Loucy (cell line): ENCODE data around the gene NUDT3.

Experiments
- H2AFZ ChIP-seq: fragments of 200-600 bp; sonication (generic); 2 replicates; pipeline ENCODE4 v1.6.0; 2016; ENCODE audit warnings: antibody characterized with exemption, mild to moderate bottlenecking, low read length, moderate library complexity
- H3F3A ChIP-seq: fragments of 200-600 bp; 2 replicates; pipeline ENCODE4 v1.6.0; 2016; ENCODE audit warnings: antibody characterized with exemption, low read depth, mild to moderate bottlenecking
- H3K27me3 ChIP-seq: fragments of 200-600 bp; sonication (generic); 2 replicates; pipeline ENCODE4 v1.6.1; 2014; ENCODE audit warnings: low read length, mild to moderate bottlenecking; ENCODE audit not compliant: insufficient read depth, poor library complexity, severe bottlenecking
- H3K36me3 ChIP-seq: fragments of 200-600 bp; sonication (generic); 2 replicates; pipeline ENCODE4 v1.6.1; 2016; ENCODE audit warnings: low read length; ENCODE audit not compliant: insufficient read depth
- H3K4me1 ChIP-seq: fragments of 200-600 bp; sonication (generic); 2 replicates; pipeline ENCODE4 v1.5.1; 2014; ENCODE audit warnings: low read length, mild to moderate bottlenecking; ENCODE audit not compliant: insufficient read depth, poor library complexity, severe bottlenecking
- H3K4me2 ChIP-seq: fragments of 200-600 bp; sonication (generic); 2 replicates; pipeline ENCODE4 v1.6.0; 2014; ENCODE audit warnings: antibody characterized with exemption, low read length, low read depth, mild to moderate bottlenecking; ENCODE audit not compliant: poor library complexity, severe bottlenecking
- H3K4me3 ChIP-seq: fragments of 200-600 bp; sonication (generic); 2 replicates; pipeline ENCODE4 v1.5.1; 2014; ENCODE audit warnings: low read length, mild to moderate bottlenecking, mixed read lengths; ENCODE audit not compliant: poor library complexity, severe bottlenecking
- H3K79me2 ChIP-seq: fragments of 200-600 bp; sonication (generic); 2 replicates; pipeline ENCODE4 v1.6.1; 2014; ENCODE audit warnings: low read length; ENCODE audit not compliant: insufficient read depth
- H3K9ac ChIP-seq: fragments of 200-600 bp; sonication (generic); 2 replicates; pipeline ENCODE4 v1.6.0; 2014; ENCODE audit warnings: mild to moderate bottlenecking, low read depth, low read length, moderate library complexity; ENCODE audit not compliant: poor library complexity, severe bottlenecking
- H3K9me2 ChIP-seq: fragments of 200-600 bp; sonication (generic); replicated peaks from 2 replicates; pipeline ENCODE4 v1.6.1; 2016; ENCODE audit warnings: low read depth, low read length, mixed read lengths
- H3K9me3 ChIP-seq: fragments of 200-600 bp; sonication (generic); 2 replicates; pipeline ENCODE4 v1.6.1; 2014; ENCODE audit warnings: mild to moderate bottlenecking, antibody characterized with exemption, low read length, low read depth; ENCODE audit not compliant: insufficient read depth
- H4K20me1 ChIP-seq: fragments of 200-600 bp; sonication (generic); 2 replicates; pipeline ENCODE4 v1.6.0; 2014; ENCODE audit warnings: antibody characterized with exemption, low read length, mild to moderate bottlenecking; ENCODE audit not compliant: insufficient read depth, poor library complexity, severe bottlenecking
- EZH2phosphoT487 ChIP-seq: fragments of 200-600 bp; IDR thresholded peaks from 2 replicates; pipeline ENCODE4 v1.6.1; 2018; ENCODE audit warnings: antibody characterized with exemption, mild to moderate bottlenecking, moderate library complexity, borderline replicate concordance
- TF ChIP-seq, protein P1 (sequence below): fragments of 200-600 bp; sonication (generic); conservative IDR thresholded peaks from 2 replicates; pipeline ENCODE4 v1.5.1; 2014; ENCODE audit warnings: mild to moderate bottlenecking, antibody characterized with exemption, low read length

Gene NUDT3

DNA sequence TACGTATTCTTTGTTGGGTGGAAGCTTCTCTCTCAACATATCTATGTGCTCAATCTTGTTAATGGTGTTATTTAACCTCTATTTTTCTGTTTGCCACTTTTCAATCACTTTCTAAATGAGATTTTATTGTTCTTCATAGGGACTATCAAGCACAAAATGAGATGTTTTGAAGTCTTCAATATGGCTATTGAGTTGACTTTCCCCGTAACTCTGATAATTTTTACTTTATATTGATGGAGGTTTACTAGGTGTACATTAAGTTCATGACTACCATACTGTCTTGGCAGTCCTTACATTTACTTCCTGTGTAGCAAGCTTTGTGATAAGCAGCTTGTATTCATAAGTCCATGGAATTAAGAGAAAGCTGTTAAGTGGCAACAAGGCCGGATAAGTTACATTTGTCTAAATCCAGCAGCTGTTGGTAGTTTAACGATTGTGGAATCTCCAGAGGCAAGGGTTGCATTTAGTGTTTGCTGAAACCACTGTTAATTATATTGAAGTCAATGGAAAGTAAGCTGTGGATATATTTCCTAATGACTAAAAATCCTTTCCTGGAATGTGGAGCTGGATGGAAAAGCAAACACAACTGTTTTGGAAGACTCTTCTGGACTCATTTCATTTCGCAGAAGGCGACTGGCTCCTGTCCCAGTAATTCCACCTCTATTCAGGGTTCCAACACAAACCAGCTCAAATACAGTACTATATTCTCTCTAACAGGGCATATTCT lies 86.3 kb downstream of the NUDT3 start:
- Histone ChIP-seq H3K9ac (no peak overlapping the region), H3K9me3 (no peaks in the 10 kb centered on the region), H3K79me2 (peaks cover 59% of the 10 kb centered on the region), H3F3A (no peaks in the 10 kb centered on the region), H4K20me1 (peaks cover 3% of the 10 kb centered on the region), H2AFZ (no peak overlapping the region), H3K27me3 (no peaks in the 10 kb centered on the region), H3K4me3 (no peak overlapping the region), H3K4me2 (no peak overlapping the region), H3K36me3 (no peaks in the 10 kb centered on the region), H3K4me1 (peaks cover 6% of the 10 kb centered on the region), H3K9me2 (no peaks in the 10 kb centered on the region)
- no peak for TF ChIP-seq EZH2phosphoT487
- TF ChIP-seq, protein P1, sequence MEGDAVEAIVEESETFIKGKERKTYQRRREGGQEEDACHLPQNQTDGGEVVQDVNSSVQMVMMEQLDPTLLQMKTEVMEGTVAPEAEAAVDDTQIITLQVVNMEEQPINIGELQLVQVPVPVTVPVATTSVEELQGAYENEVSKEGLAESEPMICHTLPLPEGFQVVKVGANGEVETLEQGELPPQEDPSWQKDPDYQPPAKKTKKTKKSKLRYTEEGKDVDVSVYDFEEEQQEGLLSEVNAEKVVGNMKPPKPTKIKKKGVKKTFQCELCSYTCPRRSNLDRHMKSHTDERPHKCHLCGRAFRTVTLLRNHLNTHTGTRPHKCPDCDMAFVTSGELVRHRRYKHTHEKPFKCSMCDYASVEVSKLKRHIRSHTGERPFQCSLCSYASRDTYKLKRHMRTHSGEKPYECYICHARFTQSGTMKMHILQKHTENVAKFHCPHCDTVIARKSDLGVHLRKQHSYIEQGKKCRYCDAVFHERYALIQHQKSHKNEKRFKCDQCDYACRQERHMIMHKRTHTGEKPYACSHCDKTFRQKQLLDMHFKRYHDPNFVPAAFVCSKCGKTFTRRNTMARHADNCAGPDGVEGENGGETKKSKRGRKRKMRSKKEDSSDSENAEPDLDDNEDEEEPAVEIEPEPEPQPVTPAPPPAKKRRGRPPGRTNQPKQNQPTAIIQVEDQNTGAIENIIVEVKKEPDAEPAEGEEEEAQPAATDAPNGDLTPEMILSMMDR = no peak

DNA sequence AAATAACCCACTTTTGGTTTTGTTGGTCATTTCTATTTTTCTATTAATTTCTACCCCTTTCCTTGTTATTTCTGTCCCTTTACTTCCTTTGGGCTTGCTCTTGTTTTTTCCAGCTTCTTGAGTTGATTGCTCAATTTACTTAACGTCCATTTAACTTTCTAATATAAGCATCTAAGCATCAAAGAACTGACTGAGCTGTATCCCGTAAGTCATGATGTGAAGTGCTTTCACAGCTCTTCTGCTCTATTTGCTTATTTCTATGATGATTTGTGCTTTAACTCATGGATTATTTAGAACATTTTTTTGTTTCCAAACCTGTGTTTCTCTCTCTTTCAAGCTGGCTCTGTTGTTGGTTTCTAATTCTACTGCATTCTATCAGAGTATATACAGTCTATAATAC lies 87.0 kb downstream of the NUDT3 start:
- H3K9me2 ChIP-seq = no peaks in the 10 kb centered on the region
- H3K4me2 ChIP-seq = no peak overlapping the region
- H3K9me3 ChIP-seq = no peaks in the 10 kb centered on the region
- no peaks in the 10 kb centered on the region for H3F3A ChIP-seq
- no peak overlapping the region for H3K4me3 ChIP-seq
- H4K20me1 ChIP-seq = peaks cover 3% of the 10 kb centered on the region
- H3K4me1 ChIP-seq = peaks cover 6% of the 10 kb centered on the region
- no peak overlapping the region for H2AFZ ChIP-seq
- H3K27me3 ChIP-seq = no peaks in the 10 kb centered on the region
- H3K36me3 ChIP-seq = no peaks in the 10 kb centered on the region
- no peak overlapping the region for H3K9ac ChIP-seq
- peaks cover 54% of the 10 kb centered on the region; the same call in 1 of the 2 replicates for H3K79me2 ChIP-seq
- TF ChIP-seq, protein P1 = no peak

DNA sequence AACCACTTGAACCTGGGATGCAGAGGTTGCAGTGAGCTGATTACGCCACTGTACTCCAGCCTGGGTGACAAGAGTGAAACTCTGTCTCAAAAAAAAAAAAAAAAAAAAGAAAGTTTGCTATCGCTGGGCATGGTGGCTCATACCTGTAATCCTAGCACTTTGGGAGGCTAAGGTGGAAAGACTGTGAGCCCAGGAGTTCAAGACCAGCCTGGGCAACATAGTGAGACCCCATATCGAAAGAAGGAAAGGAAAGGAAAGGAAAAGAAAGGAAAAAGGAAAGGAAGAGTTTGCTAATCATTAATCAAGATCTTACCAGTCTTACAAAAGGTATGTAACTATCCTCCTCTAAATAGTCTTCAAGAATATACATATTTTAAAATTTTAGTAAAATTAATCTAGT lies 88.3 kb downstream of the NUDT3 start:
- Histone ChIP-seq H3K27me3 (no peaks in the 10 kb centered on the region), H3K36me3 (no peaks in the 10 kb centered on the region), H2AFZ (no peak overlapping the region), H3K9me3 (no peaks in the 10 kb centered on the region), H3K9ac (no peak overlapping the region), H3F3A (no peaks in the 10 kb centered on the region), H3K79me2 (peaks cover 44% of the 10 kb centered on the region; the same call in 1 of the 2 replicates), H3K9me2 (no peaks in the 10 kb centered on the region), H3K4me3 (no peak overlapping the region), H4K20me1 (peaks cover 3% of the 10 kb centered on the region), H3K4me1 (peaks cover 6% of the 10 kb centered on the region), H3K4me2 (no peak overlapping the region)
- no peak for TF ChIP-seq EZH2phosphoT487
- TF ChIP-seq, protein P1 = no peak
